K562 (cell line): Measurements from ENCODE around the gene GNAT1. TPM values are rescaled to one million over a fixed set of nuclear protein-coding genes. Genes with fewer than 3 reads are reported as not detected.

Experiments
- AFF4 ChIP-seq: sonication (generic); formaldehyde crosslinking; IDR thresholded peaks from 2 replicates; pipeline ENCODE4 v1.8.0; 2023; ENCODE audit warnings: mild to moderate bottlenecking, missing genetic modification reagents
- ASH1L ChIP-seq: fragments of 450-650 bp; IDR thresholded peaks from 2 replicates; pipeline ENCODE4 v1.6.1; 2018; ENCODE audit warnings: borderline replicate concordance, mild to moderate bottlenecking, low read depth; ENCODE audit not compliant: partially characterized antibody
- CAMTA2 ChIP-seq: fragments of 250-450 bp; sonication (Bioruptor Pico); conservative IDR thresholded peaks from 2 replicates; pipeline ENCODE4 v1.5.1; 2022
- CBX2 ChIP-seq: fragments of 200-600 bp; sonication (generic); IDR thresholded peaks from one replicate; pipeline ENCODE4 v1.6.1; 2012; ENCODE audit warnings: mild to moderate bottlenecking, low read length, inconsistent platforms; ENCODE audit not compliant: insufficient read depth, poor library complexity, severe bottlenecking
- E4F1 ChIP-seq: fragments of 250-450 bp; sonication (Bioruptor Pico); IDR thresholded peaks from 2 replicates; pipeline ENCODE4 v1.5.0; 2021; ENCODE audit warnings: mild to moderate bottlenecking, borderline replicate concordance
- FOXP4 ChIP-seq: sonication (generic); formaldehyde crosslinking; IDR thresholded peaks from 2 replicates; pipeline ENCODE4 v1.8.0; 2022; ENCODE audit warnings: mild to moderate bottlenecking, missing genetic modification reagents, borderline replicate concordance
- KLF10 ChIP-seq: fragments of 250-450 bp; sonication (Bioruptor Pico); IDR thresholded peaks from 2 replicates; pipeline ENCODE4 v1.6.1; 2021; ENCODE audit warnings: matching md5 sums
- MTA1 ChIP-seq: fragments of 450-650 bp; IDR thresholded peaks from 2 replicates; pipeline ENCODE4 v1.6.1; 2017; ENCODE audit warnings: borderline replicate concordance
- NCOA1 ChIP-seq: fragments of 450-650 bp; IDR thresholded peaks from 2 replicates; pipeline ENCODE4 v1.6.1; 2016; ENCODE audit warnings: low read depth
- NCOA2 ChIP-seq, 2 experiments: fragments of 450-650 bp; IDR thresholded peaks; 2 replicates each; pipeline ENCODE4 v1.6.1; 2018; ENCODE audit warnings: mild to moderate bottlenecking in 2 of 2, moderate library complexity in 1 of 2; ENCODE audit not compliant: partially characterized antibody in 2 of 2
- NR3C1 ChIP-seq: sonication (generic); formaldehyde crosslinking; IDR thresholded peaks from 2 replicates; pipeline ENCODE4 v1.8.1; 2022; ENCODE audit warnings: missing genetic modification reagents
- RCOR1 ChIP-seq, 2 experiments: IDR thresholded peaks; 2 replicates each; pipeline ENCODE4 v1.6.1; 2012; ENCODE audit warnings: low read depth in 2 of 2, low read length in 2 of 2, borderline replicate concordance in 1 of 2, improper control_type of control experiment in 1 of 2
- THAP7 ChIP-seq: fragments of 250-450 bp; sonication (Bioruptor Pico); IDR thresholded peaks from 2 replicates; pipeline ENCODE4 v1.5.0; 2021
- TOE1 ChIP-seq, 2 experiments: fragments of 450-650 bp in 1 of 2; sonication (generic) in 1 of 2; formaldehyde crosslinking in 1 of 2; IDR thresholded peaks; 2 replicates each; pipeline versions ENCODE4 v1.7.1 to v1.8.0; 2016 to 2022; ENCODE audit warnings: borderline replicate concordance in 2 of 2, mild to moderate bottlenecking in 2 of 2, antibody characterized with exemption in 1 of 2, inconsistent platforms in 1 of 2, low read depth in 1 of 2, missing genetic modification reagents in 1 of 2, moderate library complexity in 1 of 2
- USF2 ChIP-seq: sonication (generic); formaldehyde crosslinking; IDR thresholded peaks from 2 replicates; pipeline ENCODE4 v1.5.0; 2020; ENCODE audit warnings: missing genetic modification reagents
- ZKSCAN1 ChIP-seq: fragments of 150-350 bp; IDR thresholded peaks from 2 replicates; pipeline ENCODE4 v1.6.1; 2016; ENCODE audit warnings: low read depth, low read length
- polyA plus RNA-seq, 8 experiments: library from polyadenylated mRNA; depleted of rRNA in 4 of 8; stranded (reverse) in 5 of 8; unstranded in 3 of 8; fragments of >200 nt; fragmentation: Nextera tagmentation in 2 of 8; fragmentation: Illumina TruSeq in 1 of 8; extraction: Ambion mirVana in 2 of 8; extraction: Trizol in 1 of 8; gene quantifications; 2 replicates each; pipeline versions ENCODE4 v1.2.1 to v1.2.3, GENCODE V29; 2011 to 2014; ENCODE audit warnings: inconsistent platforms in 1 of 8, missing spikeins in 1 of 8
- total RNA-seq, 7 experiments: library from RNA; depleted of rRNA in 6 of 7; stranded (reverse); fragments of >200 nt in 6 of 7; fragmentation: Illumina TruSeq in 2 of 7; extraction: Trizol in 2 of 7; gene quantifications; 2 replicates each; pipeline versions ENCODE4 v1.2.1 to v1.2.3, GENCODE V29; 2011 to 2021; ENCODE audit warnings: low replicate concordance in 1 of 7

Gene GNAT1
- total and polyA plus RNA-seq, 9 of the 15 experiments (the other 6 are each of a cell fraction or from before 2014, with no cell fraction given) = not detected

GRCh38 chr3:50227390-50228183 lies 36.2 kb downstream of the GNAT1 start (continued):
- TF ChIP-seq AFF4 (CRISPR knock-in tag) (0 out of 2 replicates have a peak, but pooled peaks have one; percentile 69), KLF10 (CRISPR knock-in tag) (no peak), TOE1 (IDR thresholded peaks at IDR 0.05; ENCODE audit: borderline replicate concordance) (no peak), TOE1 (CRISPR knock-in tag; IDR thresholded peaks at IDR 0.05; ENCODE audit: borderline replicate concordance, low read depth) (no peak), ZKSCAN1 (no peak), CBX2 (no peak), ASH1L (no peak), MTA1 (no peak), USF2 (CRISPR knock-in tag) (no peak), CAMTA2 (CRISPR knock-in tag) (no peak), RCOR1 (IDR thresholded peaks at IDR 0.05; ENCODE audit: borderline replicate concordance in 1 of 2, low read depth in 2 of 2, low read length in 2 of 2) (peak in 1 of 2 experiments; percentile 47; a peak in 1 of 4 replicates), NCOA1 (no peak), FOXP4 (CRISPR knock-in tag) (no peak), NCOA2 (IDR thresholded peaks at IDR 0.05; ENCODE audit: partially characterized antibody in 2 of 2) (no peak), THAP7 (CRISPR knock-in tag) (no peak), E4F1 (no peak), NR3C1 (CRISPR knock-in tag) (no peak)
